Progenitor cell of endocrine pancreas (in vitro differentiated cells): Measurements from ENCODE around the gene BEND7. TPM values are rescaled to one million over a fixed set of nuclear protein-coding genes. Genes with fewer than 3 reads are reported as not detected.

ENCODE experiments used
- DNase-seq: peaks from one replicate; pipeline ENCODE4 v3.0.0; 2021; ENCODE audit warnings: low spot score; ENCODE audit not compliant: unreplicated experiment
- H3K27ac Mint-ChIP-seq: 2 replicates; pipeline ENCODE4 v1.8.0; 2021; ENCODE audit warnings: mild to moderate bottlenecking, moderate library complexity, mixed read lengths
- H3K27me3 Mint-ChIP-seq: 2 replicates; pipeline ENCODE4 v1.8.0; 2021; ENCODE audit warnings: mixed read lengths
- H3K36me3 Mint-ChIP-seq: 2 replicates; pipeline ENCODE4 v1.8.0; 2022; ENCODE audit warnings: mixed read lengths; ENCODE audit not compliant: insufficient read depth
- H3K4me1 Mint-ChIP-seq: 2 replicates; pipeline ENCODE4 v1.8.0; 2021; ENCODE audit warnings: low read depth, mixed read lengths
- H3K4me3 Mint-ChIP-seq: 2 replicates; pipeline ENCODE4 v1.8.0; 2021; ENCODE audit warnings: low read depth, mild to moderate bottlenecking, moderate library complexity, mixed read lengths
- H3K9me3 Mint-ChIP-seq: 2 replicates; pipeline ENCODE4 v1.8.0; 2021; ENCODE audit warnings: low read depth, mixed read lengths
- CTCF ChIP-seq: fragments of 200-600 bp; sonication (generic); IDR thresholded peaks from one replicate; pipeline ENCODE4 v1.5.0; 2021; ENCODE audit warnings: antibody characterized with exemption, mild to moderate bottlenecking; ENCODE audit not compliant: unreplicated experiment
- total RNA-seq: library from RNA; stranded (reverse); gene quantifications from 2 replicates; pipeline ENCODE4 v1.2.1, GENCODE V29; 2021

Gene BEND7
- total RNA-seq, 1 donor from 2014 or later = 47.8 TPM

GRCh38 chr10:13470270-13470669 lies 58.5 kb downstream of the BEND7 start:
- DNase-seq = no peak
- Mint-ChIP-seq H3K36me3 (no peaks in the 10 kb centered on the region), H3K27me3 (no peaks in the 10 kb centered on the region), H3K4me1 (no peaks in the 10 kb centered on the region), H3K4me3 (no peak overlapping the region), H3K27ac (no peak overlapping the region), H3K9me3 (no peaks in the 10 kb centered on the region)
- peak; percentile 25 for TF ChIP-seq CTCF

GRCh38 chr10:13462551-13462950 lies 66.3 kb downstream of the BEND7 start:
- TF ChIP-seq CTCF = no peak
- H3K9me3 Mint-ChIP-seq = peaks cover 10% of the 10 kb centered on the region
- no peak overlapping the region for H3K4me3 Mint-ChIP-seq
- H3K27me3 Mint-ChIP-seq = no peaks in the 10 kb centered on the region
- no peaks in the 10 kb centered on the region for H3K4me1 Mint-ChIP-seq
- H3K27ac Mint-ChIP-seq = no peak overlapping the region
- DNase-seq = no peak
- peaks cover 31% of the 10 kb centered on the region for H3K36me3 Mint-ChIP-seq

DNA sequence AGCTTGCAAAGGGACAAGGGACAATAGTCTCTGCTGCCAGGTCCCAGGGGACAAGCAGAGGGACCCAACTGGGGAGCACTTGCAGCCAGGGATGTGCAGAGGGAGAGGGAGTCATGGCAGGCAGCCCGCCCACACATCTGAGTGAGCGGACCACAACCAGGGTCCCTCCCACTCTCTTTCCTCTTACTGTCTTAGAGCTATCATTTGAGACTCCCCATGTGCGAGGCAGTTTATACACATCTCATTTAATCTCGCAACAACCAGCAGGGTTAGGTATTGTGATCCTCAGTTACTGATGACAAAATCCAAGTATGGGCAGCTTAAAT lies 70.2 kb downstream of the BEND7 start:
- H3K4me1 Mint-ChIP-seq = no peaks in the 10 kb centered on the region
- H3K9me3 Mint-ChIP-seq = peaks cover 10% of the 10 kb centered on the region
- no peak overlapping the region for H3K27ac Mint-ChIP-seq
- no peak for TF ChIP-seq CTCF
- peaks cover 34% of the 10 kb centered on the region for H3K36me3 Mint-ChIP-seq
- H3K4me3 Mint-ChIP-seq = no peak overlapping the region
- H3K27me3 Mint-ChIP-seq = no peaks in the 10 kb centered on the region
- DNase-seq = no peak

- H3K27ac Mint-ChIP-seq = peak overlapping the region; percentile 3
- H3K4me1 Mint-ChIP-seq = no peaks in the 10 kb centered on the region
- DNase-seq = no peak
- peaks cover 9% of the 10 kb centered on the region for H3K9me3 Mint-ChIP-seq
- H3K4me3 Mint-ChIP-seq = no peak overlapping the region
- TF ChIP-seq CTCF = no peak
- H3K36me3 Mint-ChIP-seq = peaks cover 32% of the 10 kb centered on the region
- H3K27me3 Mint-ChIP-seq = no peaks in the 10 kb centered on the region
Measured at GRCh38 chr10:13457958-13458686, 70.7 kb downstream of the BEND7 start.

DNA sequence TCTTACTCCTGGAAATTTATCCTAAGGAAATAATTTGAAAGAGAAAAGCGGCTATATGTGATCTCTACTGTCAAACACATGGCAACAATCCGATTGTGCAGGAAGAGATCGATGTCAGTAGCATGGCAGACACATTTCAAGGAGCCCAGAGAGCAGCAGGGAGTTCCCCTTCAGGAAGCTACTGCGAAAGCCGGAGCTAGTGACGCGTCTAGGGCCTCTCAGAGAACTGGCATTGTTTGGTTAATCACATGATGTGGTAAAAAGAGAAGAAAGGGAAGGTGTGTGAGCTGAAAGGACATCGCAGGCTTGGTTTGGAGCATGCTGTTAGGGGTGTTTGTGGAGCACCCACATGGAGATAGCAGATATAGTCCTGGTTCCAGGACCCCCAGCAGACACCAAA lies 74.9 kb downstream of the BEND7 start:
- Mint-ChIP-seq H3K4me1 (no peaks in the 10 kb centered on the region), H3K36me3 (peaks cover 14% of the 10 kb centered on the region), H3K9me3 (no peaks in the 10 kb centered on the region), H3K27ac (no peak overlapping the region), H3K4me3 (no peak overlapping the region), H3K27me3 (no peaks in the 10 kb centered on the region)
- DNase-seq = no peak
- no peak for TF ChIP-seq CTCF
